ENCODE measurements around the gene HSPE1.
"Not testable (repeated sequence)": the region's sequence is repeated elsewhere in the genome, so short reads cannot be mapped to it uniquely, and the experiment has no call there.

HSPE1 gene

DNA sequence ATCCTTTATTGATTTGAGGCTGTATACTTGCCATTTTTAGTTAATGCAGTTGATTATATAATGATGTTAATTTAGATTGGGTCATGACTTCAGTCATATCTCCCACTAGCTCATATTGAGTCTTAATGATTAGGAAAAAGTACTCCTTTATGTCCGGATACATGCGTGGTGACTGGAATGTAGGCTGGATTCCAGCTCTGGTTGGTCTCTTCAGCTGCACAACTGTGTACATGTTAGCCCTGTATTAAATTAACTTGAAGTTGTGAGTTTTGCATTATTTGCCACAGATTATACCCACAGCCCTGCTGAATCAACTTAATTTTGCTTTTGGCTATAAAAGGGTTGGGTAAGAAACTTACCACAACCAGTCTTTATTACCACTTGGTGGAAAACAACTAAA, 38.2 kb downstream of the HSPE1 start:
- DNase-seq: peak; percentile 31
- H3K27me3 ChIP-seq (replicated peaks): no peaks in the 10 kb centered on the region
- no peak overlapping the region for H3K27ac ChIP-seq
- H3K4me3 ChIP-seq (ENCODE audit: low read depth, low read length): no peak overlapping the region
- TF ChIP-seq, protein P1, sequence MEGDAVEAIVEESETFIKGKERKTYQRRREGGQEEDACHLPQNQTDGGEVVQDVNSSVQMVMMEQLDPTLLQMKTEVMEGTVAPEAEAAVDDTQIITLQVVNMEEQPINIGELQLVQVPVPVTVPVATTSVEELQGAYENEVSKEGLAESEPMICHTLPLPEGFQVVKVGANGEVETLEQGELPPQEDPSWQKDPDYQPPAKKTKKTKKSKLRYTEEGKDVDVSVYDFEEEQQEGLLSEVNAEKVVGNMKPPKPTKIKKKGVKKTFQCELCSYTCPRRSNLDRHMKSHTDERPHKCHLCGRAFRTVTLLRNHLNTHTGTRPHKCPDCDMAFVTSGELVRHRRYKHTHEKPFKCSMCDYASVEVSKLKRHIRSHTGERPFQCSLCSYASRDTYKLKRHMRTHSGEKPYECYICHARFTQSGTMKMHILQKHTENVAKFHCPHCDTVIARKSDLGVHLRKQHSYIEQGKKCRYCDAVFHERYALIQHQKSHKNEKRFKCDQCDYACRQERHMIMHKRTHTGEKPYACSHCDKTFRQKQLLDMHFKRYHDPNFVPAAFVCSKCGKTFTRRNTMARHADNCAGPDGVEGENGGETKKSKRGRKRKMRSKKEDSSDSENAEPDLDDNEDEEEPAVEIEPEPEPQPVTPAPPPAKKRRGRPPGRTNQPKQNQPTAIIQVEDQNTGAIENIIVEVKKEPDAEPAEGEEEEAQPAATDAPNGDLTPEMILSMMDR (IDR thresholded peaks at IDR 0.05; ENCODE audit: low read depth, low read length, missing control alignments): no peak
- in situ Hi-C loops (cut with HindIII; ENCODE audit: low pct_ligation_motif_present, low sequenced_read_pairs): no loop called here
- peaks cover 24% of the 10 kb centered on the region for H3K36me3 ChIP-seq (replicated peaks)

DNA sequence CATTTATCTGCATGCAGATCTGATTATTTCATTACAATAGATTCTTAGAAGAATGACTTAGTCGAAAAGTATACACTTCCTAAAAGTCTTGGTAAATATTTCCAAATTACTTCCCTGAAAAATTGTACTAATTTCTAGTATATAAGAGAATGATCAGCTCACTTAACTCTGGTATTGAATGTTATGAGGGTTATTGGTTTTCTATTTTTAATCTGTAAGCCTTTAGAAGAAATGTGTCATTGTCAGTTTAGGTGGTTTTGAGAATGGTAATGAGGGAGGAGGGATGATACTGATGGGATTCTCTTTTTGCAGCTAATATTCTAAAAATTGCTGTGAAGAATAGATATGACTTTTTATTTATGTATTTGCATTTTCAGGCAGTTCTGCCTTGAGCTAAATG, 39.6 kb downstream of the HSPE1 start:
- no peaks in the 10 kb centered on the region for H3K27me3 ChIP-seq (replicated peaks)
- DNase-seq: no peak
- peaks cover 27% of the 10 kb centered on the region for H3K36me3 ChIP-seq (replicated peaks)
- TF ChIP-seq, protein P1 (IDR thresholded peaks at IDR 0.05; ENCODE audit: low read depth, low read length, missing control alignments): no peak
- no peak overlapping the region for H3K4me3 ChIP-seq (ENCODE audit: low read depth, low read length)
- H3K27ac ChIP-seq: no peak overlapping the region
- in situ Hi-C loops (cut with HindIII; ENCODE audit: low pct_ligation_motif_present, low sequenced_read_pairs): no loop called here

DNA sequence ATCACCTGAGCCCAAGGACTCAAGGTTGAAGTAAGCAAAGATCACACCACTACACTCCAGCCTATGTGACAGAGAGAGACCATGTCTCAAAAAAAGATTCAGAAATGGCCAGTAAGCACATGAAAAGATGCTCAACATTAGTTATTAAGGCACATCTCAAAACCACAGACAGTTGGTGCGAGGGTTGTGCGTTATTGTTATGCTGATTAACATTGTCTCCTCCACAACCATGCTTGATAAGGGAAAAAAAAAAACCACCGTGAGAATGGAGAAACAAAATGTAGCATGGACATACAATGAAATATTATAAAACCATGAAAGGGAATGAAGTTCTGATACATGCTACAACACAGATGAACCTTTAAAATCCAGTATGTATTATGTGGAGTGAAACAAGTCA, 43.0 kb downstream of the HSPE1 start:
- H3K27ac ChIP-seq: no peak overlapping the region
- TF ChIP-seq, protein P1 (IDR thresholded peaks at IDR 0.05; ENCODE audit: low read depth, low read length, missing control alignments): no peak
- H3K4me3 ChIP-seq (ENCODE audit: low read depth, low read length): no peak overlapping the region
- DNase-seq: no peak
- H3K36me3 ChIP-seq (replicated peaks): peaks cover 23% of the 10 kb centered on the region
- H3K27me3 ChIP-seq (replicated peaks): no peaks in the 10 kb centered on the region
- in situ Hi-C loops (cut with HindIII; ENCODE audit: low pct_ligation_motif_present, low sequenced_read_pairs): no loop called here

DNA sequence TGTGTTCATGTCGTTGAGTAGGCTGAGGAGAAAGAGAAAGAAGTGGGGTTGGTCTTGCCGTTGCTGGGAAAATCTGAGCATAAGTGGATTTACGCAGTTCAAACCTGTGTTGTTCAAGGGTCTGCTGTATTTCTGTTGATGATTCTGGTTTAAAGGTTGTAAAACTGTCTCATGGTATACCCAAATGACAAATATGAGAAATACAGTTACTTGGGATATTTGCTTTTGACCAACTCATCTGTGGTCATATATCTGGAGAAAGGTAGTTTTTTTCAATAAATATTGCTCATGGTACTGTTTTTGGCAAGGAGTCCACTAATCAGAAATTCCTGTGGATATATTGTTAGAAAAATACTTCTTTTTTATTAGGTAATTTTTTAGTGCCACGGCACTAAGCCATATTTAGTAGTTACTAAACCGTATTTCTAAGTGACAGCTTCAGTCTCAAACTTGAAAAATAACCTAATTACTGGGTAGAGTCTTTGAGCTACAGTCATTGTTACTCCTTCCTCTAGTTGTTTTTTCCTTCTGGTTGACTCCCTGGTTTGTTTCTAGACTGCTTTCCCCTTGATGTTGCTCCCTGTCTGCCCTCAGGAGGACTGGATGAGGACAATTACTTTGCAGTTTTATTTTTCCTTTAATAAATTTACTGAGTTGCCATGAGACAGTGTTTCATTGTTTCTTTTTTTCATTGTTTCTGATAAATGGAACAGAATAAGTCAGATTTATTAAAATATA, 47.2 kb downstream of the HSPE1 start:
- Histone ChIP-seq H3K36me3 (replicated peaks) (peaks cover 25% of the 10 kb centered on the region), H3K27me3 (replicated peaks) (no peaks in the 10 kb centered on the region), H3K27ac (no peak overlapping the region), H3K4me3 (ENCODE audit: low read depth, low read length) (no peak overlapping the region)
- in situ Hi-C loops (cut with HindIII; ENCODE audit: low pct_ligation_motif_present, low sequenced_read_pairs): no loop called here
- TF ChIP-seq, protein P1 (IDR thresholded peaks at IDR 0.05; ENCODE audit: low read depth, low read length, missing control alignments): no peak
- DNase-seq: no peak

DNA sequence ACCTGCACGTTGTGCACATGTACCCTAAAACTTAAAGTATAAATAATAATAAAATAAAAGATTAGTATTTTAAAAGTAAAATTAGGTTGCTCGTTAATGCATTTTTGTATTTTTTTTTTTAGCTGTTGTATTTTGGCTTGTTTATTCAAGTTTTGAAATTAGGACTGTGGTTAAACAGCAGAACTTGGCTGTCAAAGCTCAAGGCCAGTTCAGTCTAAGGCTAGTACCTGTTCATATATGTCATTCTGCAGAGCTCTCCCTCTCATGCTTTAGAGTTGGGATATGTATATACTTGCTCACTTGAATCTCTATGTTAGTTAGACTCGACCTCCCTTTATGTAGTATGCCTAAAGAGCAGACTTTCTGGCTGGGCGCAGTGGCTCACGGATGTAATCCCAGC, 48.4 kb downstream of the HSPE1 start:
- Histone ChIP-seq H3K27me3 (replicated peaks) (no peaks in the 10 kb centered on the region), H3K4me3 (ENCODE audit: low read depth, low read length) (no peak overlapping the region), H3K36me3 (replicated peaks) (peaks cover 16% of the 10 kb centered on the region), H3K27ac (no peak overlapping the region)
- no peak for DNase-seq
- in situ Hi-C loops (cut with HindIII; ENCODE audit: low pct_ligation_motif_present, low sequenced_read_pairs): no loop called here
- TF ChIP-seq, protein P1 (IDR thresholded peaks at IDR 0.05; ENCODE audit: low read depth, low read length, missing control alignments): no peak

DNA sequence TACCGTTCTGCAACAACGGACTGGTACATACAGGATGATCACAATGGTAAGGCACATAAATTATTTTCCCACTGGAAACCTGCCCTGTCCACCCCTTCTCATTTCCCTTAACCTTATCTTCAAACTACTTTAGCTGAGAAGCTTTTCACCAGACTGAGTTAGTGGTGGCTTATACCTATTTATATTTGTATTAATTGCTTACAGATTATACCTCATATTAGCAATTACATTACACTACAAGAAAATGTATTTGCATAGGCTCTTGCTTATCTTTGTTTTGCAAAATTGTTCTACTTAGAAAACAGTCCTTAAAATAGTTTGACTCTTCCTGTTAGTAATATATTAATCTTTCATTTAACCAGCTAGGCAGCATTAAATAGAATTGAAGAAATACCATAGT, 51.1 kb downstream of the HSPE1 start:
- H3K27ac ChIP-seq; H3K27me3 ChIP-seq (replicated peaks); H3K4me3 ChIP-seq (ENCODE audit: low read depth, low read length); in situ Hi-C loops (cut with HindIII; ENCODE audit: low pct_ligation_motif_present, low sequenced_read_pairs); DNase-seq: not testable (repeated sequence)
- H3K36me3 ChIP-seq (replicated peaks): peaks cover 24% of the 10 kb centered on the region

All from brain microvascular endothelial cell (primary cell).